ENCODE data around the gene YAF2. TPM values are rescaled to one million over a fixed set of nuclear protein-coding genes. Genes with fewer than 3 reads are reported as not detected.

The YAF2 gene
- total and polyA plus RNA-seq, 2 donors (not counting 1 experiment from before 2014, with no cell fraction given), result 11.6 to 41.9 TPM

DNA sequence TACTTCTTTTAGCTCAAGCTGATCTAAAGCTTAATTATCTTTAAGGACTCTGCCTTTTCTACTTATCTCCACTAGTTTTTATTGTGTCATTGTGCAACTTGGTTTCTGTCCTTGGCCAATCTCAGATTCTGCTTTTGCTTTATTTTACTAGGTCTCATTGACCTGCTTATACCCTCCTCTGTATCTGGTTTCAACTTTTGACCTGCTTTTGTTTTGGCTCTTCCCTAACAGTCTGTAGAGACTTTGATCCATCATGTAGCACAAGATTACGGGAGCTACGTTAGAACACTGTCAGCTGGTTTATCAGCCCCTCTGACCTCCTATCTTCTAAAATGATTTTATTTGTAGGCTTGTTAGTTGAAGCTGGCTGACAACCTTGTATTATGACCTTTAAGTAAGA lies 44.2 kb upstream of the YAF2 start:
- no peak for ATAC-seq (ENCODE audit: low read depth)

DNA sequence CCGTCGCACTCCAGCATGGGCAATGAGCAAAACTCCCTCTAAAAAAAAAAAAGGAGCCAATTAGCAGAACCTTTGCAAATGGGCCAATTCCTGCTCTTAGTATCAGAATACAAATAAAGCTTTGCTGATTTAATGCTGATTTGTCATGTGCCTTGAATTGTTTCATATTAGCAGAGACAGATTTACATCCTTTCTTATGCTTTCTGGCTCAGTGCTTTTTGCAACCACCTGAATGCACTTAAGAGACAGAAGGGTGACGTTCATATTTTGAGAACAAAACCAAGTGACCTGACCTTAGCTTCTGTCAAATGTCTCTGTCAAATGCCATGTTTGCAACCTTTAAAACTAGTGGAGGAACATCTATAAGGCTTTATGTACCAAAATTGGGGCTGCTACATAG lies 43.8 kb upstream of the YAF2 start:
- peaks cover 8% of the 10 kb centered on the region for H3K4me1 Mint-ChIP-seq
- Histone ChIP-seq H3K4me1 (ENCODE audit: control insufficient read depth in 2 of 2, insufficient read depth in 2 of 2, low read length in 2 of 2) (peaks cover 6 to 8% of the 10 kb centered on the region in 2 donors), H3K27me3 (replicated peaks in 1 of 4; ENCODE audit: control extremely low read depth in 1 of 4, control insufficient read depth in 3 of 4, insufficient read depth in 4 of 4, low read length in 3 of 4) (peaks cover 0 to 2% (median 0%) of the 10 kb centered on the region in 4 experiments), H3K9ac (ENCODE audit: low read length) (no peak overlapping the region), H3K9me3 (ENCODE audit: control extremely low read depth in 1 of 3, control insufficient read depth in 2 of 3, insufficient read depth in 1 of 3, low read length in 2 of 3) (no peaks in the 10 kb centered on the region), H3K36me3 (replicated peaks in 1 of 2; ENCODE audit: control extremely low read depth in 1 of 2, control insufficient read depth in 1 of 2, extremely low read depth in 1 of 2, insufficient read depth in 2 of 2, low read length in 1 of 2) (no peaks in the 10 kb centered on the region), H3K27ac (ENCODE audit: low read length in 2 of 2) (no peak overlapping the region), H4K20me1 (ENCODE audit: control insufficient read depth, insufficient read depth, low read length, poor library complexity, severe bottlenecking) (no peaks in the 10 kb centered on the region), H2AFZ (ENCODE audit: insufficient read depth, low read depth, low read length, poor library complexity, severe bottlenecking) (no peak overlapping the region), H3K79me2 (ENCODE audit: control insufficient read depth, insufficient read depth, low read length) (no peaks in the 10 kb centered on the region), H3K4me3 (ENCODE audit: control extremely low read depth in 1 of 5, extremely low read depth in 1 of 5, insufficient read depth in 1 of 5, low read depth in 2 of 5, low read length in 4 of 5) (no peak overlapping the region), H3K4me2 (replicated peaks; ENCODE audit: low read depth, low read length, poor library complexity, severe bottlenecking) (no peak overlapping the region)
- TF ChIP-seq, protein P1, sequence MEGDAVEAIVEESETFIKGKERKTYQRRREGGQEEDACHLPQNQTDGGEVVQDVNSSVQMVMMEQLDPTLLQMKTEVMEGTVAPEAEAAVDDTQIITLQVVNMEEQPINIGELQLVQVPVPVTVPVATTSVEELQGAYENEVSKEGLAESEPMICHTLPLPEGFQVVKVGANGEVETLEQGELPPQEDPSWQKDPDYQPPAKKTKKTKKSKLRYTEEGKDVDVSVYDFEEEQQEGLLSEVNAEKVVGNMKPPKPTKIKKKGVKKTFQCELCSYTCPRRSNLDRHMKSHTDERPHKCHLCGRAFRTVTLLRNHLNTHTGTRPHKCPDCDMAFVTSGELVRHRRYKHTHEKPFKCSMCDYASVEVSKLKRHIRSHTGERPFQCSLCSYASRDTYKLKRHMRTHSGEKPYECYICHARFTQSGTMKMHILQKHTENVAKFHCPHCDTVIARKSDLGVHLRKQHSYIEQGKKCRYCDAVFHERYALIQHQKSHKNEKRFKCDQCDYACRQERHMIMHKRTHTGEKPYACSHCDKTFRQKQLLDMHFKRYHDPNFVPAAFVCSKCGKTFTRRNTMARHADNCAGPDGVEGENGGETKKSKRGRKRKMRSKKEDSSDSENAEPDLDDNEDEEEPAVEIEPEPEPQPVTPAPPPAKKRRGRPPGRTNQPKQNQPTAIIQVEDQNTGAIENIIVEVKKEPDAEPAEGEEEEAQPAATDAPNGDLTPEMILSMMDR (IDR thresholded peaks at IDR 0.05), result no peak
- TF ChIP-seq EZH2 (IDR thresholded peaks at IDR 0.05; ENCODE audit: borderline replicate concordance, insufficient read depth, low read depth, low read length, poor library complexity, severe bottlenecking), result no peak
- CTCF ChIA-PET, result interaction anchor here (1.3 kb wide), 1 partner anchor 50 kb away, joined by 3 read pairs; no protein-coding TSS in a partner anchor
- no peak overlapping the region for H3K4me3 Mint-ChIP-seq
- no peaks in the 10 kb centered on the region for H3K9me3 Mint-ChIP-seq (ENCODE audit: insufficient read depth)
- 94% methylated on average over 3 of the region's 3 CpGs for WGBS (ENCODE audit: insufficient coverage)
- POLR2A ChIA-PET, result no interaction called here
- H3K27ac Mint-ChIP-seq, result no peak overlapping the region
- intact Hi-C loops (cut with micrococcal nuclease), result no loop called here
- DNase-seq (no peak), ATAC-seq (ENCODE audit: low read depth) (no peak)
- H3K27me3 Mint-ChIP-seq, result peaks cover 12% of the 10 kb centered on the region

More for the DNA sequence above, 44.2 kb upstream of the YAF2 start:
- Histone ChIP-seq H3K27ac (ENCODE audit: low read length in 2 of 2) (no peak overlapping the region), H3K4me2 (replicated peaks; ENCODE audit: low read depth, low read length, poor library complexity, severe bottlenecking) (no peak overlapping the region), H3K4me3 (ENCODE audit: control extremely low read depth in 1 of 5, extremely low read depth in 1 of 5, insufficient read depth in 1 of 5, low read depth in 2 of 5, low read length in 4 of 5) (no peak overlapping the region), H3K36me3 (replicated peaks in 1 of 2; ENCODE audit: control extremely low read depth in 1 of 2, control insufficient read depth in 1 of 2, extremely low read depth in 1 of 2, insufficient read depth in 2 of 2, low read length in 1 of 2) (no peaks in the 10 kb centered on the region), H2AFZ (ENCODE audit: insufficient read depth, low read depth, low read length, poor library complexity, severe bottlenecking) (no peak overlapping the region), H3K27me3 (replicated peaks in 1 of 4; ENCODE audit: control extremely low read depth in 1 of 4, control insufficient read depth in 3 of 4, insufficient read depth in 4 of 4, low read length in 3 of 4) (peaks cover 0 to 2% (median 0%) of the 10 kb centered on the region in 4 experiments), H3K9me3 (ENCODE audit: control extremely low read depth in 1 of 3, control insufficient read depth in 2 of 3, insufficient read depth in 1 of 3, low read length in 2 of 3) (no peaks in the 10 kb centered on the region), H4K20me1 (ENCODE audit: control insufficient read depth, insufficient read depth, low read length, poor library complexity, severe bottlenecking) (no peaks in the 10 kb centered on the region), H3K79me2 (ENCODE audit: control insufficient read depth, insufficient read depth, low read length) (no peaks in the 10 kb centered on the region), H3K9ac (ENCODE audit: low read length) (no peak overlapping the region), H3K4me1 (ENCODE audit: control insufficient read depth in 2 of 2, insufficient read depth in 2 of 2, low read length in 2 of 2) (peaks cover 6 to 8% of the 10 kb centered on the region in 2 donors)
- intact Hi-C loops (cut with micrococcal nuclease), result no loop called here
- Mint-ChIP-seq H3K27me3 (peaks cover 15% of the 10 kb centered on the region), H3K4me1 (peaks cover 8% of the 10 kb centered on the region), H3K4me3 (no peak overlapping the region), H3K27ac (no peak overlapping the region), H3K9me3 (ENCODE audit: insufficient read depth) (no peaks in the 10 kb centered on the region)
- ChIA-PET CTCF (interaction anchor here (0.8 to 1.3 kb wide), 2 partner anchors 13 to 50 kb away, joined by 3 to 4 read pairs; no protein-coding TSS in a partner anchor), POLR2A (no interaction called here)
- no CpG with 5 or more reads among the region's 2 CpGs for WGBS (ENCODE audit: insufficient coverage)
- TF ChIP-seq, protein P1 (IDR thresholded peaks at IDR 0.05), result no peak
- no peak for TF ChIP-seq EZH2 (IDR thresholded peaks at IDR 0.05; ENCODE audit: borderline replicate concordance, insufficient read depth, low read depth, low read length, poor library complexity, severe bottlenecking)
- DNase-seq, result no peak
